Fibroblast of villous mesenchyme (primary cell): Measurements from ENCODE around the gene PPP1CB. TPM values are rescaled to one million over a fixed set of nuclear protein-coding genes. Genes with fewer than 3 reads are reported as not detected.
"Not testable (repeated sequence)": the region's sequence is repeated elsewhere in the genome, so short reads cannot be mapped to it uniquely, and the experiment has no call there.

ENCODE experiments used
- DNase-seq: peaks from one replicate; pipeline ENCODE4 v3.0.0-alpha.2; 2010; ENCODE audit warnings: low read depth
- H3K4me3 ChIP-seq: 2 replicates; pipeline ENCODE4 v1.5.1; 2011; ENCODE audit warnings: low read depth, mild to moderate bottlenecking, low read length
- total RNA-seq: library from RNA; depleted of rRNA; stranded (reverse); fragments of >200 nt; gene quantifications from 2 replicates; pipeline ENCODE4 v1.2.3, GENCODE V29; 2012
- TF ChIP-seq, protein P1 (sequence below): IDR thresholded peaks from 2 replicates; pipeline ENCODE4 v1.5.1; 2012; ENCODE audit warnings: low read depth, mild to moderate bottlenecking, low read length; ENCODE audit not compliant: insufficient read depth

Gene PPP1CB
- total RNA-seq, 1 donor = 279 TPM

GRCh38 chr2:28736034-28736433 lies 15.6 kb upstream of the PPP1CB start:
- TF ChIP-seq, protein P1, sequence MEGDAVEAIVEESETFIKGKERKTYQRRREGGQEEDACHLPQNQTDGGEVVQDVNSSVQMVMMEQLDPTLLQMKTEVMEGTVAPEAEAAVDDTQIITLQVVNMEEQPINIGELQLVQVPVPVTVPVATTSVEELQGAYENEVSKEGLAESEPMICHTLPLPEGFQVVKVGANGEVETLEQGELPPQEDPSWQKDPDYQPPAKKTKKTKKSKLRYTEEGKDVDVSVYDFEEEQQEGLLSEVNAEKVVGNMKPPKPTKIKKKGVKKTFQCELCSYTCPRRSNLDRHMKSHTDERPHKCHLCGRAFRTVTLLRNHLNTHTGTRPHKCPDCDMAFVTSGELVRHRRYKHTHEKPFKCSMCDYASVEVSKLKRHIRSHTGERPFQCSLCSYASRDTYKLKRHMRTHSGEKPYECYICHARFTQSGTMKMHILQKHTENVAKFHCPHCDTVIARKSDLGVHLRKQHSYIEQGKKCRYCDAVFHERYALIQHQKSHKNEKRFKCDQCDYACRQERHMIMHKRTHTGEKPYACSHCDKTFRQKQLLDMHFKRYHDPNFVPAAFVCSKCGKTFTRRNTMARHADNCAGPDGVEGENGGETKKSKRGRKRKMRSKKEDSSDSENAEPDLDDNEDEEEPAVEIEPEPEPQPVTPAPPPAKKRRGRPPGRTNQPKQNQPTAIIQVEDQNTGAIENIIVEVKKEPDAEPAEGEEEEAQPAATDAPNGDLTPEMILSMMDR = no peak
- no peak overlapping the region for H3K4me3 ChIP-seq
- peak; percentile 20 for DNase-seq

GRCh38 chr2:28737655-28738054 lies 14.0 kb upstream of the PPP1CB start:
- no peak overlapping the region for H3K4me3 ChIP-seq
- TF ChIP-seq, protein P1 = no peak
- DNase-seq = no peak

GRCh38 chr2:28742619-28743018 lies 9.0 kb upstream of the PPP1CB start:
- H3K4me3 ChIP-seq, DNase-seq: not testable (repeated sequence)

DNA sequence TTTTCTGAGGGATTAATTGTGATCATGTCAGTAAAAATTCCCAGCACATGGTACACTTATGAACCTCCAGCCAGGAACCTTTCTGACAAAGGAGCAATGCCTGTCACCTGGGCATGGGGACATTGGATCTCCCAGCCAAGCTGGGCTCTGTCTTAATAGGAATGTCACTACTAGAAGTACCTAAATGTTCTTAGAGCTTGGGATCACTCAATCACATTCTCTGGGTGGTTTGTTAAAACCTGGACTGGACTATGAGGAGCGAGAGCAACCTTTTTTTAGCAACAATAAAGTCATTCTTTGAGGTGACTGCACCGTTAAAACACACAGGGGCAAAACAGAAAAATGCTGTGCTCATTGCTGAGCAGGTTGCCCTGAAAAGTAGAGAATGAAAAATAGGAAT lies 6.4 kb upstream of the PPP1CB start:
- DNase-seq = no peak
- H3K4me3 ChIP-seq = no peak overlapping the region
- TF ChIP-seq, protein P1 = no peak

GRCh38 chr2:28745876-28746275 lies 5.8 kb upstream of the PPP1CB start:
- no peak for DNase-seq
- TF ChIP-seq, protein P1 = no peak
- no peak overlapping the region for H3K4me3 ChIP-seq

- TF ChIP-seq, protein P1 = no peak
- H3K4me3 ChIP-seq = no peak overlapping the region
- no peak for DNase-seq
These were observed 5.1 kb upstream of the PPP1CB start for GRCh38 chr2:28746429-28747111.

DNA sequence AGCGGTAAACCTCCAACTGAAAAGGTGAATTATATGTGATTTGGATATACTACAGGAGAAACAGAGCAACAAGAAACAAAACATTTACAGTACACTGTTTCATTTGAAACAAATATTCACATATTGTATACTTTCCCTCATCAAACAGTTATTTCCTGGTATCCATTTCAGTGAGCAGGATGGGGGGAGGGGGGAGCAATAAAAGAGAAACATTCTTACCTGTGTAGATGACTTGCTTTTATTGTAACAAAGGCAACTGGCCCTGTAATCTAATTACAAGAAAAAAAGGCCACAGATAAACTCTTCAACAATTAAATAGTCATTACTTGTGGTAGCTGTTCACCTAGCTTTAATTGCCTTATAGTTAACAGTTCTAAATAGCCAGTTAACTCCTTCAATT lies 3.9 kb upstream of the PPP1CB start:
- H3K4me3 ChIP-seq = no peak overlapping the region
- no peak for DNase-seq
- TF ChIP-seq, protein P1 = no peak
